SK-N-SH (cell line): ENCODE measurements around the gene SRSF5. TPM values are rescaled to one million over a fixed set of nuclear protein-coding genes. Genes with fewer than 3 reads are reported as not detected.

Experiments used
- CTCF ChIA-PET: fragments of 300-600, 350-600 bp; formaldehyde crosslinking; extraction: SDS; loops from one replicate; lab custom pipeline; 2021; lab: Yijun Ruan, JAX
- POLR2A ChIA-PET: fragments of 350-600 bp; sonication (Branson Sonifier 250); formaldehyde crosslinking; extraction: SDS; loops from one replicate; lab custom pipeline; 2020; ENCODE audit warnings: antibody characterized with exemption, inconsistent platforms; lab: Yijun Ruan, JAX
- DNase-seq: peaks from one replicate; pipeline ENCODE4 v3.0.0; 2012
- H2AFZ ChIP-seq: fragments of 200-600 bp; sonication (generic); 2 replicates; pipeline ENCODE4 v1.8.1; 2016; ENCODE audit warnings: antibody characterized with exemption, mild to moderate bottlenecking, low read depth
- H3F3A ChIP-seq: fragments of 200-600 bp; sonication (generic); replicated peaks from 2 replicates; pipeline ENCODE3; 2016; ENCODE audit warnings: antibody characterized with exemption, mild to moderate bottlenecking; ENCODE audit not compliant: insufficient read depth
- H3K27ac ChIP-seq, 2 experiments: fragments of 200-500 bp in 1 of 2; fragments of 200-600 bp in 1 of 2; sonication (Bioruptor generic) in 1 of 2; sonication (generic), shearing (Covaris generic) in 1 of 2; 2 replicates each; pipeline versions ENCODE4 v1.5.1 to v1.6.1; 2014 to 2016; ENCODE audit warnings: low read depth in 2 of 2, inconsistent platforms in 1 of 2, low read length in 1 of 2, mild to moderate bottlenecking in 1 of 2, mixed read lengths in 1 of 2
- H3K27me3 ChIP-seq: fragments of 200-600 bp; sonication (generic), shearing (Covaris generic); 2 replicates; pipeline ENCODE4 v1.6.1; 2016; ENCODE audit warnings: mixed run types; ENCODE audit not compliant: insufficient read depth
- H3K36me3 ChIP-seq, 2 experiments: fragments of 200-500 bp in 1 of 2; fragments of 200-600 bp in 1 of 2; sonication (Bioruptor generic) in 1 of 2; sonication (generic) in 1 of 2; replicated peaks in 1 of 2; 2 replicates each; pipeline versions ENCODE3 to v1.5.1; 2014 to 2016; ENCODE audit warnings: low read length in 1 of 2, mild to moderate bottlenecking in 1 of 2; ENCODE audit not compliant: insufficient read depth in 2 of 2, control insufficient read depth in 1 of 2
- H3K4me1 ChIP-seq, 2 experiments: fragments of 200-500 bp in 1 of 2; fragments of 200-600 bp in 1 of 2; sonication (Bioruptor generic) in 1 of 2; sonication (generic), shearing (Covaris generic) in 1 of 2; 2 replicates each; pipeline versions ENCODE4 v1.5.1 to v1.6.1; 2014 to 2016; ENCODE audit warnings: low read depth in 1 of 2, low read length in 1 of 2, mixed run types in 1 of 2; ENCODE audit not compliant: insufficient read depth in 2 of 2, control insufficient read depth in 1 of 2
- H3K4me2 ChIP-seq: fragments of 200-600 bp; sonication (generic), shearing (Covaris generic); 2 replicates; pipeline ENCODE4 v1.6.1; 2017; ENCODE audit warnings: mixed run types
- H3K4me3 ChIP-seq, 2 experiments: fragments of 200-500 bp in 1 of 2; fragments of 200-600 bp in 1 of 2; sonication (Bioruptor generic) in 1 of 2; sonication (generic), shearing (Covaris generic) in 1 of 2; 2 replicates each; pipeline versions ENCODE4 v1.5.1 to v1.8.1; 2014 to 2016; ENCODE audit warnings: low read depth in 2 of 2, inconsistent platforms in 1 of 2, low read length in 1 of 2, mild to moderate bottlenecking in 1 of 2, mixed read lengths in 1 of 2, moderate library complexity in 1 of 2
- H3K79me2 ChIP-seq: fragments of 200-600 bp; sonication (generic); 2 replicates; pipeline ENCODE4 v1.8.1; 2017; ENCODE audit warnings: mild to moderate bottlenecking; ENCODE audit not compliant: insufficient read depth
- H3K9ac ChIP-seq: fragments of 200-600 bp; sonication (generic); 2 replicates; pipeline ENCODE4 v1.6.1; 2017; ENCODE audit warnings: mixed run types
- H3K9me2 ChIP-seq: fragments of 200-600 bp; sonication (generic); 2 replicates; pipeline ENCODE4 v1.6.1; 2017; ENCODE audit warnings: mixed run types
- H3K9me3 ChIP-seq: fragments of 200-600 bp; sonication (generic); 2 replicates; pipeline ENCODE4 v1.6.1; 2017; ENCODE audit warnings: mixed run types, mild to moderate bottlenecking, moderate library complexity
- H4K20me1 ChIP-seq: fragments of 200-600 bp; sonication (generic); 2 replicates; pipeline ENCODE4 v1.6.1; 2017; ENCODE audit warnings: mild to moderate bottlenecking, mixed run types; ENCODE audit not compliant: insufficient read depth
- CHD2 ChIP-seq: fragments of 150-350 bp; IDR thresholded peaks from 2 replicates; pipeline ENCODE4 v1.6.1; 2018; ENCODE audit warnings: low read length; ENCODE audit not compliant: partially characterized antibody
- ELF1 ChIP-seq: IDR thresholded peaks from 2 replicates; pipeline ENCODE4 v1.4.0; 2012
- EP300 ChIP-seq, 2 experiments: IDR thresholded peaks; 2 replicates each; pipeline versions ENCODE4 v1.4.0 to v1.6.1; 2012; ENCODE audit warnings: borderline replicate concordance in 1 of 2, low read depth in 1 of 2, low read length in 1 of 2
- EZH2phosphoT487 ChIP-seq: fragments of 200-600 bp; sonication (generic); IDR thresholded peaks from 2 replicates; pipeline ENCODE4 v1.6.1; 2017; ENCODE audit warnings: low read depth, mixed run types, mild to moderate bottlenecking, antibody characterized with exemption, moderate library complexity, borderline replicate concordance
- FOSL2 ChIP-seq: IDR thresholded peaks from 2 replicates; pipeline ENCODE4 v1.4.0; 2012; ENCODE audit warnings: low read depth, mild to moderate bottlenecking, moderate library complexity, borderline replicate concordance
- FOXM1 ChIP-seq: IDR thresholded peaks from 2 replicates; pipeline ENCODE4 v1.4.0; 2012; ENCODE audit warnings: low read depth, mild to moderate bottlenecking
- MEF2A ChIP-seq: IDR thresholded peaks from 2 replicates; pipeline ENCODE4 v1.4.0; 2012; ENCODE audit warnings: low read depth, borderline replicate concordance
- MXI1 ChIP-seq: IDR thresholded peaks from 2 replicates; pipeline ENCODE4 v1.6.1; 2012; ENCODE audit warnings: mild to moderate bottlenecking, low read depth, low read length, improper control_type of control experiment
- NRF1 ChIP-seq: IDR thresholded peaks from 2 replicates; pipeline ENCODE4 v1.6.1; 2012; ENCODE audit warnings: low read depth, mild to moderate bottlenecking, low read length
- RCOR1 ChIP-seq: fragments of 150-350 bp; IDR thresholded peaks from 2 replicates; pipeline ENCODE4 v1.6.1; 2017; ENCODE audit warnings: antibody characterized with exemption, low read length
- TCF12 ChIP-seq: IDR thresholded peaks from 2 replicates; pipeline ENCODE4 v1.4.0; 2012
- YY1 ChIP-seq: IDR thresholded peaks from 2 replicates; pipeline ENCODE4 v1.4.0; 2012; ENCODE audit warnings: low read depth, mild to moderate bottlenecking
- WGBS: methylation state at CpG from one replicate; pipeline ENCODE4 v1.1.6; 2017; ENCODE audit warnings: low lambda C conversion rate; 5-methylcytosine and 5-hydroxymethylcytosine counted together
- polyA plus RNA-seq, 3 experiments: library from polyadenylated mRNA; depleted of rRNA; stranded (reverse); fragments of >200 nt; gene quantifications; 2 replicates each; pipeline ENCODE4 v1.2.3, GENCODE V29; 2012
- TF ChIP-seq, protein P1 (sequence below): fragments of 150-350 bp; IDR thresholded peaks from 2 replicates; pipeline ENCODE4 v1.6.1; 2016; ENCODE audit warnings: mild to moderate bottlenecking, low read depth, low read length
- TF ChIP-seq, protein P2 (sequence below): fragments of 200-600 bp; sonication (generic); IDR thresholded peaks from 2 replicates; pipeline ENCODE4 v1.6.1; 2017; ENCODE audit warnings: antibody characterized with exemption, mild to moderate bottlenecking, moderate library complexity
- TF ChIP-seq, protein P3 (sequence below): IDR thresholded peaks from 2 replicates; pipeline ENCODE4 v1.6.1; 2012; ENCODE audit warnings: mild to moderate bottlenecking, low read depth, low read length, moderate library complexity

SRSF5 gene
- polyA plus RNA-seq, 1 of the 3 experiments (the other 2 are of a cell fraction), result 324 TPM

DNA sequence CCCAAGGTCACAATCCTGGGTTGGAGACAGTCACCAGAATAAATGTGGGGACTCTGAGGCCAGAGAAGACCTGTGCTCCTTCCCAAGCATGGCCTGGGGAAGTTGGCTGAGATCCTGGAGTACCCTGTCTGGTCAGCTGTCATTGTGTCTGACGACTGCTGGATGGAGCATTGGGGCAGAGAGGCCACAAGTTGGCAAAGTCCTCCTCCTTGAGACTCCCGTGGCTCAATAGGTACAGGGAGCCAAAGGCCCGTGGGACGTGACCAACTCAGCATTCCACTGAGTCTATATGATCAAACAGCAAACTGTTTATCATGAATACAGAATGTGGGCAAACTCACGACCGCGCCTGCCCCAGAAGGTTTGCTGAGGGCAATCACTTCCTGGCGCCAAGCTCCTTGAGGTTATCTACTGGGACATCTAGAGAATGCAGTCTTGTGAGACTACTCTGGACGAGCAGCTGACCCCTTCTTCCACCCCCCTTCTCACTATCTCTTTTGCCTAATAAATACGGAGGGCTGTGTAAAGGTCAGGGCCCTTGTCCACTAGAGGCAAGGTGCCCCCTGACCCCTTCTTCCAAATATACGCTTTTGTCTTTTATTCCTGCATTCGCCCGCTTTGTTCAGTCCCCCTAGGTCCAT lies 44.4 kb downstream of the SRSF5 start:
- Histone ChIP-seq H3K79me2 (no peaks in the 10 kb centered on the region), H3K9me3 (no peaks in the 10 kb centered on the region), H4K20me1 (no peaks in the 10 kb centered on the region), H3F3A (no peaks in the 10 kb centered on the region), H3K27ac (no peak overlapping the region), H3K4me3 (no peak overlapping the region), H3K36me3 (no peaks in the 10 kb centered on the region), H3K4me1 (no peaks in the 10 kb centered on the region; a peak in 1 of 4 replicates), H3K9me2 (no peaks in the 10 kb centered on the region), H3K9ac (no peak overlapping the region), H3K27me3 (no peaks in the 10 kb centered on the region; the same call in 1 of the 2 replicates), H2AFZ (no peak overlapping the region), H3K4me2 (no peak overlapping the region)
- CTCF ChIA-PET, result interaction anchor here (1.0 to 2.9 kb wide), 3 partner anchors 8 to 216 kb away, joined by 3 to 19 read pairs (median 16); no protein-coding TSS in a partner anchor
- POLR2A ChIA-PET, result no interaction called here
- TF ChIP-seq ELF1, result no peak
- TF ChIP-seq, protein P1, sequence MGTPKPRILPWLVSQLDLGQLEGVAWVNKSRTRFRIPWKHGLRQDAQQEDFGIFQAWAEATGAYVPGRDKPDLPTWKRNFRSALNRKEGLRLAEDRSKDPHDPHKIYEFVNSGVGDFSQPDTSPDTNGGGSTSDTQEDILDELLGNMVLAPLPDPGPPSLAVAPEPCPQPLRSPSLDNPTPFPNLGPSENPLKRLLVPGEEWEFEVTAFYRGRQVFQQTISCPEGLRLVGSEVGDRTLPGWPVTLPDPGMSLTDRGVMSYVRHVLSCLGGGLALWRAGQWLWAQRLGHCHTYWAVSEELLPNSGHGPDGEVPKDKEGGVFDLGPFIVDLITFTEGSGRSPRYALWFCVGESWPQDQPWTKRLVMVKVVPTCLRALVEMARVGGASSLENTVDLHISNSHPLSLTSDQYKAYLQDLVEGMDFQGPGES, result no peak
- TF ChIP-seq TCF12, result no peak
- no peak for TF ChIP-seq MXI1
- TF ChIP-seq RCOR1, result no peak
- TF ChIP-seq YY1, result no peak
- TF ChIP-seq, protein P2, sequence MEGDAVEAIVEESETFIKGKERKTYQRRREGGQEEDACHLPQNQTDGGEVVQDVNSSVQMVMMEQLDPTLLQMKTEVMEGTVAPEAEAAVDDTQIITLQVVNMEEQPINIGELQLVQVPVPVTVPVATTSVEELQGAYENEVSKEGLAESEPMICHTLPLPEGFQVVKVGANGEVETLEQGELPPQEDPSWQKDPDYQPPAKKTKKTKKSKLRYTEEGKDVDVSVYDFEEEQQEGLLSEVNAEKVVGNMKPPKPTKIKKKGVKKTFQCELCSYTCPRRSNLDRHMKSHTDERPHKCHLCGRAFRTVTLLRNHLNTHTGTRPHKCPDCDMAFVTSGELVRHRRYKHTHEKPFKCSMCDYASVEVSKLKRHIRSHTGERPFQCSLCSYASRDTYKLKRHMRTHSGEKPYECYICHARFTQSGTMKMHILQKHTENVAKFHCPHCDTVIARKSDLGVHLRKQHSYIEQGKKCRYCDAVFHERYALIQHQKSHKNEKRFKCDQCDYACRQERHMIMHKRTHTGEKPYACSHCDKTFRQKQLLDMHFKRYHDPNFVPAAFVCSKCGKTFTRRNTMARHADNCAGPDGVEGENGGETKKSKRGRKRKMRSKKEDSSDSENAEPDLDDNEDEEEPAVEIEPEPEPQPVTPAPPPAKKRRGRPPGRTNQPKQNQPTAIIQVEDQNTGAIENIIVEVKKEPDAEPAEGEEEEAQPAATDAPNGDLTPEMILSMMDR, result no peak
- TF ChIP-seq FOXM1, result no peak
- TF ChIP-seq, protein P3, sequence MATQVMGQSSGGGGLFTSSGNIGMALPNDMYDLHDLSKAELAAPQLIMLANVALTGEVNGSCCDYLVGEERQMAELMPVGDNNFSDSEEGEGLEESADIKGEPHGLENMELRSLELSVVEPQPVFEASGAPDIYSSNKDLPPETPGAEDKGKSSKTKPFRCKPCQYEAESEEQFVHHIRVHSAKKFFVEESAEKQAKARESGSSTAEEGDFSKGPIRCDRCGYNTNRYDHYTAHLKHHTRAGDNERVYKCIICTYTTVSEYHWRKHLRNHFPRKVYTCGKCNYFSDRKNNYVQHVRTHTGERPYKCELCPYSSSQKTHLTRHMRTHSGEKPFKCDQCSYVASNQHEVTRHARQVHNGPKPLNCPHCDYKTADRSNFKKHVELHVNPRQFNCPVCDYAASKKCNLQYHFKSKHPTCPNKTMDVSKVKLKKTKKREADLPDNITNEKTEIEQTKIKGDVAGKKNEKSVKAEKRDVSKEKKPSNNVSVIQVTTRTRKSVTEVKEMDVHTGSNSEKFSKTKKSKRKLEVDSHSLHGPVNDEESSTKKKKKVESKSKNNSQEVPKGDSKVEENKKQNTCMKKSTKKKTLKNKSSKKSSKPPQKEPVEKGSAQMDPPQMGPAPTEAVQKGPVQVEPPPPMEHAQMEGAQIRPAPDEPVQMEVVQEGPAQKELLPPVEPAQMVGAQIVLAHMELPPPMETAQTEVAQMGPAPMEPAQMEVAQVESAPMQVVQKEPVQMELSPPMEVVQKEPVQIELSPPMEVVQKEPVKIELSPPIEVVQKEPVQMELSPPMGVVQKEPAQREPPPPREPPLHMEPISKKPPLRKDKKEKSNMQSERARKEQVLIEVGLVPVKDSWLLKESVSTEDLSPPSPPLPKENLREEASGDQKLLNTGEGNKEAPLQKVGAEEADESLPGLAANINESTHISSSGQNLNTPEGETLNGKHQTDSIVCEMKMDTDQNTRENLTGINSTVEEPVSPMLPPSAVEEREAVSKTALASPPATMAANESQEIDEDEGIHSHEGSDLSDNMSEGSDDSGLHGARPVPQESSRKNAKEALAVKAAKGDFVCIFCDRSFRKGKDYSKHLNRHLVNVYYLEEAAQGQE, result no peak
- TF ChIP-seq MEF2A, result no peak
- no peak for TF ChIP-seq NRF1
- no peak for TF ChIP-seq EZH2phosphoT487
- TF ChIP-seq FOSL2, result no peak
- TF ChIP-seq EP300 (IDR thresholded peaks at IDR 0.05; ENCODE audit: borderline replicate concordance in 1 of 2, low read depth in 1 of 2, low read length in 1 of 2), result no peak
- no peak for TF ChIP-seq CHD2
- 61% methylated on average over 13 of the region's 13 CpGs for WGBS
- DNase-seq, result no peak
